NCI-H2029 treated with DMSO at 0.1 percent for 48 hours (cell line): ENCODE data around the gene KCTD1.

Experiments
- DNase-seq: peaks from one replicate; lab custom pipeline; 2025; lab: John Stamatoyannopoulos, UW

The KCTD1 gene

GRCh38 chr18:26521617-26522016 is 26.7 kb downstream of the KCTD1 start:
- no peak for DNase-seq

- DNase-seq: no peak
These were observed 27.4 kb downstream of the KCTD1 start for GRCh38 chr18:26520974-26521373.

- no peak for DNase-seq
These were observed 29.2 kb downstream of the KCTD1 start for GRCh38 chr18:26519114-26519513.

GRCh38 chr18:26516964-26517363 is 31.4 kb downstream of the KCTD1 start:
- DNase-seq: no peak

GRCh38 chr18:26515643-26516487 is 32.5 kb downstream of the KCTD1 start:
- DNase-seq: no peak

GRCh38 chr18:26511339-26512071 is 36.8 kb downstream of the KCTD1 start:
- peak; percentile 69 for DNase-seq

- no peak for DNase-seq
These were observed 38.0 kb downstream of the KCTD1 start for GRCh38 chr18:26510337-26510736.

- DNase-seq: no peak
These were observed 42.3 kb downstream of the KCTD1 start for GRCh38 chr18:26506012-26506411.

GRCh38 chr18:26504831-26505230 is 43.5 kb downstream of the KCTD1 start:
- peak; percentile 48 for DNase-seq

- no peak for DNase-seq
These were observed 45.0 kb downstream of the KCTD1 start for GRCh38 chr18:26503382-26503781.

- no peak for DNase-seq
These were observed 45.5 kb downstream of the KCTD1 start for GRCh38 chr18:26502823-26503222.

GRCh38 chr18:26497866-26498265 is 50.5 kb downstream of the KCTD1 start:
- DNase-seq: no peak

- no peak for DNase-seq
These were observed 51.8 kb downstream of the KCTD1 start for GRCh38 chr18:26496528-26496927.

- DNase-seq: no peak
These were observed 53.1 kb downstream of the KCTD1 start for GRCh38 chr18:26495287-26495686.

GRCh38 chr18:26493021-26493420 is 55.3 kb downstream of the KCTD1 start:
- no peak for DNase-seq

GRCh38 chr18:26491194-26491816 is 57.0 kb downstream of the KCTD1 start:
- no peak for DNase-seq

GRCh38 chr18:26489881-26490280 is 58.5 kb downstream of the KCTD1 start:
- DNase-seq: no peak

GRCh38 chr18:26489191-26489590 is 59.2 kb downstream of the KCTD1 start:
- no peak for DNase-seq

GRCh38 chr18:26488417-26489009 is 59.8 kb downstream of the KCTD1 start:
- DNase-seq: no peak

- no peak for DNase-seq
These were observed 60.9 kb downstream of the KCTD1 start for GRCh38 chr18:26487437-26487836.

- DNase-seq: no peak
These were observed 64.7 kb downstream of the KCTD1 start for GRCh38 chr18:26483633-26484032.

GRCh38 chr18:26482569-26482968 is 65.8 kb downstream of the KCTD1 start:
- no peak for DNase-seq
